ENCODE measurements around the gene TAP1. TPM values are rescaled to one million over a fixed set of nuclear protein-coding genes. Genes with fewer than 3 reads are reported as not detected.
A peak's percentile ranks its signal among the peaks of the same experiment; 100 is the strongest.

Gene TAP1
- total RNA-seq: 60.4 TPM
- long read RNA-seq, transcript TAP1-201 (11 exons, 2,959 nt): major isoform, 189 of 218 reads
- long read RNA-seq, partial matches to known transcripts: 10 of 218 reads
- long read RNA-seq, other reads (novel, unspliced or antisense): 18 of 218 reads

- Histone ChIP-seq H3K27me3 (no peaks in the 10 kb centered on the region), H3K4me3 (peak within 1 kb of the TSS; percentile 98), H3K9me3 (no peaks in the 10 kb centered on the region), H3K27ac (peak within 1 kb of the TSS; percentile 97), H3K4me1 (peaks cover 23% of the 10 kb centered on the region), H3K36me3 (peaks cover 47% of the 10 kb centered on the region)
- intact Hi-C loops (cut with DNase I): no loop called here
- TF ChIP-seq, protein P1, sequence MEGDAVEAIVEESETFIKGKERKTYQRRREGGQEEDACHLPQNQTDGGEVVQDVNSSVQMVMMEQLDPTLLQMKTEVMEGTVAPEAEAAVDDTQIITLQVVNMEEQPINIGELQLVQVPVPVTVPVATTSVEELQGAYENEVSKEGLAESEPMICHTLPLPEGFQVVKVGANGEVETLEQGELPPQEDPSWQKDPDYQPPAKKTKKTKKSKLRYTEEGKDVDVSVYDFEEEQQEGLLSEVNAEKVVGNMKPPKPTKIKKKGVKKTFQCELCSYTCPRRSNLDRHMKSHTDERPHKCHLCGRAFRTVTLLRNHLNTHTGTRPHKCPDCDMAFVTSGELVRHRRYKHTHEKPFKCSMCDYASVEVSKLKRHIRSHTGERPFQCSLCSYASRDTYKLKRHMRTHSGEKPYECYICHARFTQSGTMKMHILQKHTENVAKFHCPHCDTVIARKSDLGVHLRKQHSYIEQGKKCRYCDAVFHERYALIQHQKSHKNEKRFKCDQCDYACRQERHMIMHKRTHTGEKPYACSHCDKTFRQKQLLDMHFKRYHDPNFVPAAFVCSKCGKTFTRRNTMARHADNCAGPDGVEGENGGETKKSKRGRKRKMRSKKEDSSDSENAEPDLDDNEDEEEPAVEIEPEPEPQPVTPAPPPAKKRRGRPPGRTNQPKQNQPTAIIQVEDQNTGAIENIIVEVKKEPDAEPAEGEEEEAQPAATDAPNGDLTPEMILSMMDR (IDR thresholded peaks at IDR 0.05): peak; percentile 78
- ATAC-seq (peak; percentile 94), DNase-seq (peak; percentile 97)
Measured at GRCh38 chr6:32853541-32854375, at the start of gene TAP1, which contains the start of gene PSMB9. TAP1 (minus strand) TSS chr6:32853704; CDS start chr6:32853636, 68 bp downstream. PSMB9 (plus strand) TSS chr6:32854192; CDS start chr6:32854230, 38 bp downstream.

DNA sequence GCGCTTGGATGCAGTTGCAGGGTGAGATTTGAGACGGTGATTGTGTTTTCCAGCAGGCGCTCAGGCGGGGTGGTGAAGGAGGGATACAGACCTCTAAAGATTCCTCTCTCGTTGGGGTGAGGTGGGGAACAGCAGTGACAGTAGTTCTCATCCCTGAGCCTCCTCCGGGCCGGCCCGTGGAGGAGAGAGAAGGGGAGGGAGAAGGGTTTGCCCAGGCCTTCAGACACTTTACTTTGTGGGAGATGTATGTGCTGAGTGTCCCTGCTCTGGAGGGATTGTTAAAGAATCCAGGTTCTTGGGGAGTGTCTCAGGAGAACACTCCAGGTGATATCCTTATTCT, 41.5 kb upstream of the TAP1 start:
- no peaks in the 10 kb centered on the region for H3K36me3 ChIP-seq
- H3K4me1 ChIP-seq: peaks cover 6% of the 10 kb centered on the region
- no peaks in the 10 kb centered on the region for H3K27me3 ChIP-seq
- ATAC-seq: peak; percentile 5
- peak overlapping the region; percentile 81 for H3K27ac ChIP-seq
- H3K4me3 ChIP-seq: peak overlapping the region; percentile 83
- intact Hi-C loops (cut with DNase I): no loop called here
- H3K9me3 ChIP-seq: no peaks in the 10 kb centered on the region
- no peak for DNase-seq
- TF ChIP-seq, protein P1 (IDR thresholded peaks at IDR 0.05): no peak

- ATAC-seq (peak; percentile 99), DNase-seq (peak; percentile 96)
- Histone ChIP-seq H3K4me1 (peaks cover 6% of the 10 kb centered on the region), H3K9me3 (no peaks in the 10 kb centered on the region), H3K4me3 (peak overlapping the region; percentile 83), H3K36me3 (no peaks in the 10 kb centered on the region), H3K27me3 (no peaks in the 10 kb centered on the region), H3K27ac (peak overlapping the region; percentile 81)
- intact Hi-C loops (cut with DNase I): no loop called here
- TF ChIP-seq, protein P1 (IDR thresholded peaks at IDR 0.05): no peak
Measured at GRCh38 chr6:32894085-32895005, 40.8 kb upstream of the TAP1 start.

DNA sequence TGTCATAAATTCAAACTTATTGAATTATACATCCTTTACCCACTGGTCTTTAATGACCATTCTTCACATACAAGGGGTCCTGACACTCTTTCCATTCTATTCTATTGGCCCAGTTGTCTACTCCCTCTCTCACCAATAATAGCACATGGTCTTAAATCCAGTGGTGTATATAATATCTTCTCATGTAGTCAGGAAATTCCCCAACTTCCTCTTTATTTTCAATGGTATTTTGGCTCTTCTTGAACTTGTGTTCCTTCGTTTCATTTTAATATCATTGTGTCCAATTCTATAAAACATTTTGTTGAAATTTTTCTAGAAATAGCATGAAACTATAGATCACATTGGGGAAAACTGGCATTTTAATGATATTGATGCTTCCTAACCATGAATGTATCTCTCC, 37.3 kb upstream of the TAP1 start:
- H3K36me3 ChIP-seq: no peaks in the 10 kb centered on the region
- no peaks in the 10 kb centered on the region for H3K9me3 ChIP-seq
- no peak overlapping the region for H3K4me3 ChIP-seq
- TF ChIP-seq, protein P1 (IDR thresholded peaks at IDR 0.05): no peak
- H3K27ac ChIP-seq: no peak overlapping the region
- H3K27me3 ChIP-seq: no peaks in the 10 kb centered on the region
- intact Hi-C loops (cut with DNase I): no loop called here
- DNase-seq (no peak), ATAC-seq (no peak)
- H3K4me1 ChIP-seq: peaks cover 6% of the 10 kb centered on the region

DNA sequence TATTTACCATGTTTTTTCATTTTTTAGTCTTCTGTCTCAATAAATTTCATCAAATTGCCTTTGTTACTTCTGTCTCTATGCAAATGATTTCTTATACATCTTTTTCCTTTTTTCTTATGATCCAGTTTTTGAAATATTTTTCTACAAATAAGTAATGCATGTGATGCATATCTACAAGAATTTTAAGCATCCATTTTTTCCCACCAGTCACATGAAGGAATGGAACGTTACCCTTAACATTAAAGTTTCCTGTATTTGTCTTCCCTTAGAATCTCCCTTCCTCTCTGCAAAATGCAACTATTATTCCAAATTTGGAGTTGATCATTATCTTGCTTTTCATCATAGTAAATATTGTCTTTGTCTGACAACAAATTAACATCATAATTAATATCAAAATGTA, 36.0 kb upstream of the TAP1 start:
- Histone ChIP-seq H3K4me3 (no peak overlapping the region), H3K27me3 (no peaks in the 10 kb centered on the region), H3K36me3 (no peaks in the 10 kb centered on the region), H3K4me1 (no peaks in the 10 kb centered on the region), H3K27ac (no peak overlapping the region), H3K9me3 (no peaks in the 10 kb centered on the region)
- TF ChIP-seq, protein P1 (IDR thresholded peaks at IDR 0.05): no peak
- DNase-seq: no peak
- intact Hi-C loops (cut with DNase I): no loop called here
- no peak for ATAC-seq

All from upper lobe of right lung (tissue), 1 donor.